Measurements from ENCODE around the gene SMS.

DNA sequence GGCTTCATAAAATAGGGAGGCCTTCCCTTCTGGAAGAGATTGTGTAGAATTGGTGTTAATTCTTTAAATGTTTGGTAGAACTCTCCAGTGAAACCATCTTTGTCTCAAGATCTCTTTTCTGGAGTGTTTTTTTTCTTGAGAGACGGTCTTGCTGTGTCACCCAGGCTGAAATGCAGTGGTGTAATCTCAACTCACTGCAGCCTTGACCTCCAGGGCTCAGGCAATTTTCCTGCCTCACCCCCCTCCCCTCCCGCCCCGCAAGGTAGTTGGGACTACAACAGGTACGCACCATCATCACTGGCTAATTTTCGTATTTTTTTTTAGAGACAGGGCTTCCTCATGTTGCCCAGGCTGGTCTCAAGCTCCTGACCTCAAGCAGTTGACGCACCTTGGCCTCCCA, 12.1 kb downstream of the SMS start:
- TF ChIP-seq, protein P1, sequence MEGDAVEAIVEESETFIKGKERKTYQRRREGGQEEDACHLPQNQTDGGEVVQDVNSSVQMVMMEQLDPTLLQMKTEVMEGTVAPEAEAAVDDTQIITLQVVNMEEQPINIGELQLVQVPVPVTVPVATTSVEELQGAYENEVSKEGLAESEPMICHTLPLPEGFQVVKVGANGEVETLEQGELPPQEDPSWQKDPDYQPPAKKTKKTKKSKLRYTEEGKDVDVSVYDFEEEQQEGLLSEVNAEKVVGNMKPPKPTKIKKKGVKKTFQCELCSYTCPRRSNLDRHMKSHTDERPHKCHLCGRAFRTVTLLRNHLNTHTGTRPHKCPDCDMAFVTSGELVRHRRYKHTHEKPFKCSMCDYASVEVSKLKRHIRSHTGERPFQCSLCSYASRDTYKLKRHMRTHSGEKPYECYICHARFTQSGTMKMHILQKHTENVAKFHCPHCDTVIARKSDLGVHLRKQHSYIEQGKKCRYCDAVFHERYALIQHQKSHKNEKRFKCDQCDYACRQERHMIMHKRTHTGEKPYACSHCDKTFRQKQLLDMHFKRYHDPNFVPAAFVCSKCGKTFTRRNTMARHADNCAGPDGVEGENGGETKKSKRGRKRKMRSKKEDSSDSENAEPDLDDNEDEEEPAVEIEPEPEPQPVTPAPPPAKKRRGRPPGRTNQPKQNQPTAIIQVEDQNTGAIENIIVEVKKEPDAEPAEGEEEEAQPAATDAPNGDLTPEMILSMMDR (IDR thresholded peaks at IDR 0.05), result no peak
- TF ChIP-seq NR1H2 (CRISPR knock-in tag; IDR thresholded peaks at IDR 0.05), result no peak
- TF ChIP-seq, protein P2, sequence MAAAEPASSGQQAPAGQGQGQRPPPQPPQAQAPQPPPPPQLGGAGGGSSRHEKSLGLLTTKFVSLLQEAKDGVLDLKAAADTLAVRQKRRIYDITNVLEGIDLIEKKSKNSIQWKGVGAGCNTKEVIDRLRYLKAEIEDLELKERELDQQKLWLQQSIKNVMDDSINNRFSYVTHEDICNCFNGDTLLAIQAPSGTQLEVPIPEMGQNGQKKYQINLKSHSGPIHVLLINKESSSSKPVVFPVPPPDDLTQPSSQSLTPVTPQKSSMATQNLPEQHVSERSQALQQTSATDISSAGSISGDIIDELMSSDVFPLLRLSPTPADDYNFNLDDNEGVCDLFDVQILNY (CRISPR knock-in tag; IDR thresholded peaks at IDR 0.05), result no peak
- TF ChIP-seq, protein P3, sequence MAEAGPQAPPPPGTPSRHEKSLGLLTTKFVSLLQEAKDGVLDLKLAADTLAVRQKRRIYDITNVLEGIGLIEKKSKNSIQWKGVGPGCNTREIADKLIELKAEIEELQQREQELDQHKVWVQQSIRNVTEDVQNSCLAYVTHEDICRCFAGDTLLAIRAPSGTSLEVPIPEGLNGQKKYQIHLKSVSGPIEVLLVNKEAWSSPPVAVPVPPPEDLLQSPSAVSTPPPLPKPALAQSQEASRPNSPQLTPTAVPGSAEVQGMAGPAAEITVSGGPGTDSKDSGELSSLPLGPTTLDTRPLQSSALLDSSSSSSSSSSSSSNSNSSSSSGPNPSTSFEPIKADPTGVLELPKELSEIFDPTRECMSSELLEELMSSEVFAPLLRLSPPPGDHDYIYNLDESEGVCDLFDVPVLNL (CRISPR knock-in tag; IDR thresholded peaks at IDR 0.05; ENCODE audit: borderline replicate concordance, low read depth), result no peak

Measured in WTC11 (cell line).